Right lobe of liver (tissue), 4 donors: ENCODE results near the gene ADTRP.

Source experiments
- CTCF ChIP-seq, 4 donors: fragments of 200-600 bp in 3 of 4; fragments of 450-650 bp in 1 of 4; IDR thresholded peaks; one replicate each; pipeline versions ENCODE4 v1.5.1 to v1.8.0; 2016 to 2022; ENCODE audit warnings: antibody characterized with exemption in 4 of 4, mild to moderate bottlenecking in 2 of 4
- POLR2A ChIP-seq: fragments of 450-650 bp; IDR thresholded peaks from one replicate; pipeline ENCODE4 v1.6.1; 2017; ENCODE audit warnings: antibody characterized with exemption, mild to moderate bottlenecking
- donor health status: DM: no; HTN: no; CAD: no.
- donor health status: DM: no; HTN: no; CAD: no.
- donor health status: DM: no; HTN: yes; CAD: no.

DNA sequence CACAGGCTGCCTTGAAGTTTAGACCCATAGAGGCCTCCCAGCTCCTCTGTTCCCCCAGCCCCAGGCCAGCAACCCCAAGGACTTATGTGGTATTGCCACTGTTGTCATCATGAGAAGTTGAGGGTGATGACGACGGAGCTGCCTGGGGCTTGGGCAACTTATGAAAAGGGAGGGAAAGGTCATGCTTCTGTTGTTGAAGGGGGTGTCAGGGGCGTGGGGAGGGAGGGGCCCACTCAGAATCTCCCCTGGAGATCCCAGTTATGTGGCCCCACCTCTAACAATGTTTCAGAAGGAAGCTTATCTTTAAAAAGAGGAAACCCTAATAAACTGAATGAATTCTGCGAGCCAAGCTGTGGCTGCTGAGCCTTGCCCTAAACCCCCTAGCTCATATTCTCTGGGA lies 4.2 kb downstream of the ADTRP start:
- no peak for TF ChIP-seq CTCF (IDR thresholded peaks at IDR 0.05)
- no peak for TF ChIP-seq POLR2A
